PC-3 (cell line): ENCODE data around the gene THOC5.

ENCODE experiments used
- EZH2 ChIP-seq: fragments of 300-600 bp; sonication (generic); IDR thresholded peaks from one replicate; pipeline ENCODE4 v1.6.1; 2017; ENCODE audit warnings: antibody characterized with exemption, mild to moderate bottlenecking, low read length; ENCODE audit not compliant: unreplicated experiment
- TF ChIP-seq, protein P1 (sequence below): fragments of 300-600 bp; sonication (generic); conservative IDR thresholded peaks from 2 replicates; pipeline ENCODE4 v1.5.1; 2017; ENCODE audit warnings: antibody characterized with exemption, low read depth, mild to moderate bottlenecking, low read length

DNA sequence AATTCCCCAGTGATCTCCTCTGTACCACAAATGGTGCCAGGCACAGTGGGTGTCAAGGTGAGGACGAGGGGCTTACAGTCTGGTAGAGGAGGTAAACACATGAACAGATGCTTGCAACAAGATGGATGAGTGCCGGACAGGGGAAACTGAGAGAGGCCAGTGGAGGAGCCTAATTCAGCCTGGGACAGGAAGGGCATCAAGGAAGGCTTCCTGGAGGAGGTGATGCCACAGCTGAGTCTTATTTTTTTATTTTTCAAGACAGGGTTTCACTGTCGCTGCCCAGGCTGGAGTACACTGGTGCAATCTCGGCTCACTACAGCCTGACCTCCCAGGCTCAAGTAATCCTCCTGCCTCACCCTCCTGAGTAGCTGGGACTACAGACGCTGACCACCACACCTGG lies 92.3 kb downstream of the THOC5 start:
- TF ChIP-seq, protein P1, sequence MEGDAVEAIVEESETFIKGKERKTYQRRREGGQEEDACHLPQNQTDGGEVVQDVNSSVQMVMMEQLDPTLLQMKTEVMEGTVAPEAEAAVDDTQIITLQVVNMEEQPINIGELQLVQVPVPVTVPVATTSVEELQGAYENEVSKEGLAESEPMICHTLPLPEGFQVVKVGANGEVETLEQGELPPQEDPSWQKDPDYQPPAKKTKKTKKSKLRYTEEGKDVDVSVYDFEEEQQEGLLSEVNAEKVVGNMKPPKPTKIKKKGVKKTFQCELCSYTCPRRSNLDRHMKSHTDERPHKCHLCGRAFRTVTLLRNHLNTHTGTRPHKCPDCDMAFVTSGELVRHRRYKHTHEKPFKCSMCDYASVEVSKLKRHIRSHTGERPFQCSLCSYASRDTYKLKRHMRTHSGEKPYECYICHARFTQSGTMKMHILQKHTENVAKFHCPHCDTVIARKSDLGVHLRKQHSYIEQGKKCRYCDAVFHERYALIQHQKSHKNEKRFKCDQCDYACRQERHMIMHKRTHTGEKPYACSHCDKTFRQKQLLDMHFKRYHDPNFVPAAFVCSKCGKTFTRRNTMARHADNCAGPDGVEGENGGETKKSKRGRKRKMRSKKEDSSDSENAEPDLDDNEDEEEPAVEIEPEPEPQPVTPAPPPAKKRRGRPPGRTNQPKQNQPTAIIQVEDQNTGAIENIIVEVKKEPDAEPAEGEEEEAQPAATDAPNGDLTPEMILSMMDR = no peak
- no peak for TF ChIP-seq EZH2
